Measurements from ENCODE around the gene KRTAP10-1. TPM values are rescaled to one million over a fixed set of nuclear protein-coding genes. Genes with fewer than 3 reads are reported as not detected.

KRTAP10-1 gene
- total RNA-seq, 1 experiment from 2014 or later: not detected

- intact Hi-C loops (cut with micrococcal nuclease): no loop called here
- ChIA-PET POLR2A (no interaction called here), CTCF (interaction anchor here (1.0 kb wide), 1 partner anchor 9 kb away, joined by 3 read pairs; no protein-coding TSS in a partner anchor)
- peaks cover 7% of the 10 kb centered on the region for H3K9me3 Mint-ChIP-seq (ENCODE audit: unreplicated experiment)
- no peak overlapping the region for H3K4me3 Mint-ChIP-seq (ENCODE audit: unreplicated experiment)
- H3K4me1 Mint-ChIP-seq (ENCODE audit: insufficient read depth, unreplicated experiment): no peaks in the 10 kb centered on the region
- no peak overlapping the region for H3K27ac Mint-ChIP-seq (ENCODE audit: low read depth, unreplicated experiment)
- H3K36me3 Mint-ChIP-seq (ENCODE audit: insufficient read depth, unreplicated experiment): no peaks in the 10 kb centered on the region
- no TSS peak for BruUV-seq (replicated peaks)
- no peak for DNase-seq (ENCODE audit: unreplicated experiment)
- peaks cover 22% of the 10 kb centered on the region for H3K27me3 Mint-ChIP-seq (ENCODE audit: insufficient read depth, unreplicated experiment)
- TF ChIP-seq, protein P1, sequence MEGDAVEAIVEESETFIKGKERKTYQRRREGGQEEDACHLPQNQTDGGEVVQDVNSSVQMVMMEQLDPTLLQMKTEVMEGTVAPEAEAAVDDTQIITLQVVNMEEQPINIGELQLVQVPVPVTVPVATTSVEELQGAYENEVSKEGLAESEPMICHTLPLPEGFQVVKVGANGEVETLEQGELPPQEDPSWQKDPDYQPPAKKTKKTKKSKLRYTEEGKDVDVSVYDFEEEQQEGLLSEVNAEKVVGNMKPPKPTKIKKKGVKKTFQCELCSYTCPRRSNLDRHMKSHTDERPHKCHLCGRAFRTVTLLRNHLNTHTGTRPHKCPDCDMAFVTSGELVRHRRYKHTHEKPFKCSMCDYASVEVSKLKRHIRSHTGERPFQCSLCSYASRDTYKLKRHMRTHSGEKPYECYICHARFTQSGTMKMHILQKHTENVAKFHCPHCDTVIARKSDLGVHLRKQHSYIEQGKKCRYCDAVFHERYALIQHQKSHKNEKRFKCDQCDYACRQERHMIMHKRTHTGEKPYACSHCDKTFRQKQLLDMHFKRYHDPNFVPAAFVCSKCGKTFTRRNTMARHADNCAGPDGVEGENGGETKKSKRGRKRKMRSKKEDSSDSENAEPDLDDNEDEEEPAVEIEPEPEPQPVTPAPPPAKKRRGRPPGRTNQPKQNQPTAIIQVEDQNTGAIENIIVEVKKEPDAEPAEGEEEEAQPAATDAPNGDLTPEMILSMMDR (IDR thresholded peaks at IDR 0.05; ENCODE audit: unreplicated experiment): no peak
Measured at GRCh38 chr21:44499631-44500030, 40.4 kb downstream of the KRTAP10-1 start.

DNA sequence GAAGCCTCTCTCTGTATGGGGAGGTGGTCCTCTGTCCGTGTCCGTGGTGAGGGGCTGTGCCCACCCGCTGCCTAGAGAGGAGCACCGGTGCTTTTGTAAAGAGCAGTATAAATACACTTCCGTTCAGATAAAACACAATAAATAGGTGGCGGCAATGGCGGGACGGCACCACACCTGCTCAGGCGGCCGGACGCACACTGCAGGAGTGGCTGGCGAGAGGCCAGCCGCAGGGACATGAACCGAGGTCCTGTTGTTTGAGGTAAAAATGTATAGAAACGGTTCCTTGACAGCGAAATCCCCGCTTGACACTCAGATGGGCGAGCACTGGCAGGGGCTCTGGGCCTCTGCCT is 40.8 kb downstream of the KRTAP10-1 start:
- Mint-ChIP-seq H3K27ac (ENCODE audit: low read depth, unreplicated experiment) (no peak overlapping the region), H3K27me3 (ENCODE audit: insufficient read depth, unreplicated experiment) (peaks cover 22% of the 10 kb centered on the region), H3K36me3 (ENCODE audit: insufficient read depth, unreplicated experiment) (no peaks in the 10 kb centered on the region), H3K9me3 (ENCODE audit: unreplicated experiment) (peaks cover 7% of the 10 kb centered on the region), H3K4me1 (ENCODE audit: insufficient read depth, unreplicated experiment) (no peaks in the 10 kb centered on the region), H3K4me3 (ENCODE audit: unreplicated experiment) (no peak overlapping the region)
- intact Hi-C loops (cut with micrococcal nuclease): no loop called here
- CTCF ChIA-PET: interaction anchor here (1.0 kb wide), 1 partner anchor 10 kb away, joined by 3 read pairs; no protein-coding TSS in a partner anchor
- no TSS peak for BruUV-seq (replicated peaks)
- POLR2A ChIA-PET: no interaction called here
- no peak for DNase-seq (ENCODE audit: unreplicated experiment)
- TF ChIP-seq, protein P1 (IDR thresholded peaks at IDR 0.05; ENCODE audit: unreplicated experiment): no peak

DNA sequence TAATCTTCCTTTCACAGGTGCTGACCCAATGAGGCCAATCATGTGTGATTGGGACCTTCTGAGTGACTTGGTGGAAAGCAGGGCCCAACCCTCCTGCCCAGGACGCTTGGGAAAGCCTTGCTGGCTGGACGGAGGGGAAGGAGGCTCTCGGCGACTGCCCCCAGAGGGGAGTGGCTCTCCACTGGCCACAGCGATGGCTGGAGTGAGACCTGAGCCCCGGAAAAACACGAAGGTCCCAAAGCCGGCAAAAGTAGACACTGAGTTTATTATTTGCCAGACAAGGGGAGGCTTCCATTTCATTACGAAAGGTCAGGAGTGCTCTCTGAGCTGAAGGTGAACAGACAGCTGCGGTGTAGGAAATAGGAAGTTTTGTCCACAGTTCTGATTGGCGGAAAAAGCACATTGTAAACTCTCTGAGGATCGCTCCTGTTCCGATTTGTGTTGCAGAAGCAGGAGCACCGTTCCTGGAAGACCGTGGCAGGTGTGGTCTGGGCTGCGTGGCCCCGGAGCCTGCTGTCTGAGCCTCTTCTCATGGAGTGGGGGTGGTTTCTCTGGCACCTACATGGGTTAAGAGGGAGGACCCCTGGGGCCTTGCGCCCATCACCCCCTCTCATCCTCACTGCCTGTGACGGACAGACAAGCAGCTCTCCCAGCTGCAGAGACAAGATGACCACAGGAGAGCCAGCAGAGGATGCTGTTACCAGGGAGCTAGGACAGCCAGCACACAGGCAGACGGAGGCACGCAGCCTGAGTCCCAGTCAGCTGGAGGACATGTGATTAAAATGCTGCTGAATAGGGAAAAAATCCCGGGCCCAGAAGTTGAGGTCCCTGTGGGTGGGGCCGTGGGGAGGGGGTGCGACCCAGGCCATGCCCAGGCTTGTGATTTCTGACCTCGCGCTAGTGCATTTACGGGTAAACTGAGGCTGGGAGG is 41.5 kb downstream of the KRTAP10-1 start:
- Mint-ChIP-seq H3K36me3 (ENCODE audit: insufficient read depth, unreplicated experiment) (no peaks in the 10 kb centered on the region), H3K9me3 (ENCODE audit: unreplicated experiment) (peaks cover 7% of the 10 kb centered on the region), H3K27me3 (ENCODE audit: insufficient read depth, unreplicated experiment) (peaks cover 22% of the 10 kb centered on the region), H3K27ac (ENCODE audit: low read depth, unreplicated experiment) (no peak overlapping the region), H3K4me3 (ENCODE audit: unreplicated experiment) (no peak overlapping the region), H3K4me1 (ENCODE audit: insufficient read depth, unreplicated experiment) (no peaks in the 10 kb centered on the region)
- CTCF ChIA-PET: no interaction called here
- TF ChIP-seq, protein P1 (IDR thresholded peaks at IDR 0.05; ENCODE audit: unreplicated experiment): no peak
- DNase-seq (ENCODE audit: unreplicated experiment): no peak
- BruUV-seq (replicated peaks): no TSS peak
- intact Hi-C loops (cut with micrococcal nuclease): no loop called here
- POLR2A ChIA-PET: interaction anchor here (0.7 kb wide), 1 partner anchor 865 kb away, joined by 3 read pairs; no protein-coding TSS in a partner anchor

DNA sequence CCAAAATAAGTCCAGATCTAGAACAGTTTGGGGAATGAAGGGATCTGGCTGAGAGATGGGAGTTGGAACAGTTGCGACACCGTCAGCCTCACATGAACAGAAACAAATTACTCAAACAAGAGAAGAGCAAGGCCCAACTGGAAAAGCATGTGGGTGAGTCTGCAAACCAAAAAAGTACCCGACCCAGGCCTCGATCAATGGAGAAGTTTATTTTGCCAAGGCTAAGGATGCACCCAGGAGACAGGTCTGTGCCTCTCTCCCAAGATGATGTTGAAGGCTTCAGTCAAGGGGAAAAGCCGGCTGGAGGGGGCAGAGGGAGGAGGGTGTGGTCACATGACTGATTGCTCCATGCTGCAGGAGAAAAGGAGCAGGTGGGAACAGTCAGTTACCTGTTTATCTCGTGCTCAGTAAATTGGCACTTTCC is 42.3 kb downstream of the KRTAP10-1 start:
- no peaks in the 10 kb centered on the region for H3K4me1 Mint-ChIP-seq (ENCODE audit: insufficient read depth, unreplicated experiment)
- intact Hi-C loops (cut with micrococcal nuclease): no loop called here
- H3K4me3 Mint-ChIP-seq (ENCODE audit: unreplicated experiment): no peak overlapping the region
- H3K9me3 Mint-ChIP-seq (ENCODE audit: unreplicated experiment): peaks cover 15% of the 10 kb centered on the region
- H3K27ac Mint-ChIP-seq (ENCODE audit: low read depth, unreplicated experiment): no peak overlapping the region
- DNase-seq (ENCODE audit: unreplicated experiment): no peak
- H3K36me3 Mint-ChIP-seq (ENCODE audit: insufficient read depth, unreplicated experiment): no peaks in the 10 kb centered on the region
- peaks cover 22% of the 10 kb centered on the region for H3K27me3 Mint-ChIP-seq (ENCODE audit: insufficient read depth, unreplicated experiment)
- TF ChIP-seq, protein P1 (IDR thresholded peaks at IDR 0.05; ENCODE audit: unreplicated experiment): no peak
- POLR2A ChIA-PET: interaction anchor here (1.0 kb wide), 1 partner anchor 86 kb away, joined by 3 read pairs; no protein-coding TSS in a partner anchor
- CTCF ChIA-PET: no interaction called here
- BruUV-seq (replicated peaks): no TSS peak

Measured in MCF 10A (cell line).